Camera-type eye (tissue), 1 donor: ENCODE results near the gene MRE11. TPM values are rescaled to one million over a fixed set of nuclear protein-coding genes. Genes with fewer than 3 reads are reported as not detected.

Experiments used
- total RNA-seq: library from RNA; depleted of rRNA; stranded (reverse); fragments of >200 nt; gene quantifications from one replicate; pipeline ENCODE4 v1.2.3, GENCODE V29; 2014

Gene MRE11
- 51.9 TPM for total RNA-seq

GRCh38 chr11:94493281-94494125 is at the start of gene MRE11, which contains the start of gene ANKRD49:
Gene MRE11 (minus strand): TSS chr11:94493844. CDS start chr11:94492801, 1,043 bp downstream.
Gene ANKRD49 (plus strand): TSS chr11:94493984. CDS start chr11:94496694, 2,710 bp downstream.

GRCh38 chr11:94511932-94512781 is 18.5 kb upstream of the MRE11 start, which contains the start of gene C11orf97:
Gene C11orf97 (plus strand): TSS chr11:94512461. CDS start chr11:94512529, 68 bp downstream.

GRCh38 chr11:94400839-94401772 is 92.5 kb downstream of the MRE11 start, which contains the start of gene GPR83:
Gene GPR83 (minus strand): TSS chr11:94401419. CDS start chr11:94401247, 172 bp downstream.

Other genes starting within 250 kb of the MRE11 start
- gene IZUMO1R, start 189.3 kb downstream of the MRE11 start, total RNA-seq = not detected
- 1.3 TPM for gene GPR83, start 92.4 kb downstream of the MRE11 start, total RNA-seq
- gene ANKRD49, start 140 bp upstream of the MRE11 start, total RNA-seq = 19.6 TPM
- not detected for gene C11orf97, start 18.6 kb upstream of the MRE11 start, total RNA-seq
- 10.7 TPM for gene FUT4, start 50.1 kb upstream of the MRE11 start, total RNA-seq
- gene PIWIL4, start 73.5 kb upstream of the MRE11 start, total RNA-seq = 13.1 TPM